DMS153 treated with DMSO at 0.1 percent for 48 hours (cell line): ENCODE data around the gene CDK19.
"Not testable (repeated sequence)": the region's sequence is repeated elsewhere in the genome, so short reads cannot be mapped to it uniquely, and the experiment has no call there.

ENCODE experiments used
- DNase-seq: peaks from one replicate; lab custom pipeline; 2025; ENCODE audit not compliant: unreplicated experiment; lab: John Stamatoyannopoulos, UW

Gene CDK19

DNA sequence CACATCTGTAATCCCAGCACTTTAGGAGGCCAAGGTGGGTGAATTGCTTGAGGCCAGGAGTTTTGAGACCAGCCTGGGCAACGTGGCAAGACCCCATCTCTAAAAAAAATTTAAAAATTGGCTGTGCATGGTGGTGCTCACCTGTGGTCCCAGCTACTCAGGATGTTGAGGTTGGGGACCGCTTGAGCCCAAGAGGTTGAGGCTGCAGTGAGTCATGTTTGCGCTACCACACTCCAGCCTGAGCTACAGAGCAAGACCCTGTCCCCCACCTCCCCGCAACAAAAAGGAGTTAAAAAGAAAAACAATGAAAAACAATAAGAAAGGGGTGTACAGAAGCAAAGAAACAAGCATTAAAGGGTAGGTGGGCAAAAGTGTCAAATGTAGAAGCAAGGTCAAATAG lies 57.3 kb downstream of the CDK19 start:
- no peak for DNase-seq

DNA sequence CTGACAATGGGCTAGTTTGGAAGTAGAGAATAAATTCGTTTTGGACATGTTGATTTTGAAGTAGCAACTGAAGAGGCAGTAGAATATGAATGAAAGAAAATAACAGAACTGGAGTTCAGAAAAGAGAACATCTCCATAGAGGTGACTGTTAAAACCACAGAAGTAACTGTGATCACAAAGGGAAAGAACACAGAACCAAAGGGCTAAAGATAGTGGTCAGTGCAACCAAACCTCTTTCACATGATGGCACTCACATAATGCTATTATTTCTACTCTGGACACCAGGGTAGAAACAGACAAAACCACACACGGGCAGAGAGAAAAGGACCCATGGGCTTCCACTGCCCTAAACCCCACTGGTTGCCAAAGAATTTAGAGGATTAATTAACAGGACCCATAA lies 58.5 kb downstream of the CDK19 start:
- DNase-seq, result no peak

DNA sequence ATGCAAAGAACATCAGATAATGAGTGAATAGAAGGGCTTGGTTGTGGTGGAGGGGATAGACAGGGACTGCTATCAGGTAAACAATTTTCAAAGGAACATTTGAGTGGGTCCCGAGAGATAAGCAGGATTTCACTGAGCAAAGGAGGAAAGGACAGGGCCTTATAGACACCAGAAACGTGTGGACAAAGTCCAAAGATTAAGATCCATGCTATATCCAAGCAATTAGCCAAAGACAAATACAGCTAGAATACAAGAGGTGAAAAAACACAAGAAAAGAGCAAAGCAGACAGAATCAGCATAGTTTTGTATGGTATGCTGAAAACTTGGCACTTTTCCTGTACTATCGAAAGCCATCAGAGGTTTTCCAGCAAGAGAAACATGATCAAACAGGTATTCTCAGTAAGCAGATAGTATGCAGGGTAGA lies 59.8 kb downstream of the CDK19 start:
- DNase-seq, result no peak

DNA sequence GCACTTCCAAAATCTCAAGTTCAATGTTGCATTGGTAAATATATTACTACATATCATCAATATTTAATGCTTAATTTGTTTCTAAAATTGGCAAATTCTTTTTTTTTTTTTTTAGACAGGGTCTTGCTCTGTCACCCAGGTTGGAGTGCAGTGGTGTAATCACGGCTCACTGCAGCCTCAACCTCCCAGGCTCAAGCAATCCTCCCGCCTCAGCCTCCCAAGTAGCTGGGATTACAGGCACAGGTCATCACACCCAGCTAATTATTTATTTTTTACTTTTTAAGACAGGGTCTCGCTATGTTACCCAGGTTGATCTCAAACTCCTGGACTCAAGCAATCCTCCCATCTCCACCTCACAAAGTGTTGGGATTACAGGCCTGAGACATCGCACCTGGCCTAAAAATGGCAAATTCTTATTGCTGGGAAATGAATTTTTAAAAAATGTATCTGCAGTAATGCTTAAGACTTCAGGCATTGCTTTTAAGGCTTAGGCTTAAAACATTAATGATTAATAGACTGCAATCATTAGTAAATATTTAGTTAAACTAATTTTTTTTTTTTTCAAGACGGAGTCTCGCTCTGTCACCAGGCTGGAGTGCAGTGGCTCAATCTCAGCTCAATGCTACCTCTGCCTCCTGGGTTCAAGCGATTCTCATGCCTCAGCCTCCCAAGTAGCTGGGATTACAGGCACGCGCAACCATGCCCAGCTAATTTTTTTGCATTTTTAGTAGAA lies 61.2 kb downstream of the CDK19 start:
- DNase-seq, result not testable (repeated sequence)

DNA sequence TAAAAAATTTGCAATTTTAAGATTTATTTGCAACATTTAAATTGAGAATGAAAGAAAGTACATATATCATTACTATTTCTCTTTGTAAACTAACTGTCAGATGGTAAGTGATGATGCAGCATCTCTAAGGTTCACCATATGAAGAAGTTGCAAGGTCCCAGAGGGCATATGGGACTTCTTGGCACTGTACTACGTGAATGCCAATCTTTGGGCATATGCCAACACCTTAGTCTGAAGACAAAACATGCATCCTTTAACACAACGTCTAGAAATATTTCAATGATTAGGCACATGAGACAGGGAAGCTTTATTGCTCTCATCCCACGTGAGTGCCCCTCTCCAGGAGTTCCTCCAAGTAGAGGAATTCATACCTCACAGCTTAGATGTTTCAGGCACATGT lies 66.8 kb downstream of the CDK19 start:
- no peak for DNase-seq

DNA sequence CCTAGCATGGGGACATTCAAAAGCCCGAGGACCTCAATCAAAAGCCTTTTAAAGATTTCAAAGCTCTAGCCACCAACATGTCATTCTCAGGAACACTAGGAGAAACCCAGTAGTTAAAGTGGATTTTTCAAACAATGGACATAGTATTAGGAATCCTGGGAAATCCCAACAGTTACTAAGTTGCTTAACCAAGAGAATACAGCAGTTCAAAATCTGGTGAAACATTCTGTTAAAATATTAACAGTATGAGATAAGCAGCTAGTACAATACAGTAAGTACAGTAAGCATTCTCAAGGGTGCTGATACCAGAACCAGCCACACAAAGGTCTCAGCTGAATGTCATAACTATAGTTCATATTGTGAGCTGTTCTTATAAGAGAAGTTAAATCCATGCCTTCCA lies 68.6 kb downstream of the CDK19 start:
- no peak for DNase-seq

DNA sequence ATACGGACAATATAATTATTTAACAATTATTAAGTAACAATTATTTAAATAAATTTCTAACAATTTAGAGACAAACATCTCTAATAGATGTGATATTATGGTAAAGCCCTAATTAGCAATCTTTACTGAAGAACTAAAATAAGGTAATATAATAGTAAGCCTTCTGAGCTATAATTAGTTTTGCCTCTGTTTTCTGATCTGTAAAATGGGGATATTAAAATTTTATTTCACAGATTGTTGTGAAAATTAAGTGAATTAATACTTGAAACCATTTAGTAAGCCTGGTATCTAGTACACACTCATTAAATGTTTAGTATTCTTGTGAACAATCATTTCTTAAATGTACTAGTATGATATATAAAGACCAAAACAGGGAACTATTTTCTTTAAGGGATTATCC lies 70.3 kb downstream of the CDK19 start:
- no peak for DNase-seq

DNA sequence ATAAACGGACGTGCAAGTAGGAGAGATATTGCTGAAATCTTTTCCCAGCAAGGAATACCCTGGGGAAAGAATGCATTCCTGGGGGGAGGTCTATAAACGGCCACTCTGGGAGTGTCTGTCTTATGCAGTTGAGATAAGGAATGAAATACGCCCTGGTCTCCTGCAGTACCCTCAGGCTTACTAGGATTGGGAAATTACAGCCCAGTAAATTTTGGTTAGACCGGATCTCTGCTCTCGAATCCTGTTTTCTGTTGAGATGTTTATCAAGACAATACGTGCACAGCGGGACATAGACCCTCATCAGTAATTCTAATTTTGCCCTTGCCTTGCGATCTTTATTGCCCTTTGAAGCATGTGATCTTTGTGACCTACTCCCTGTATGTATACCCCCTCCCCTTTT lies 72.7 kb downstream of the CDK19 start:
- not testable (repeated sequence) for DNase-seq

DNA sequence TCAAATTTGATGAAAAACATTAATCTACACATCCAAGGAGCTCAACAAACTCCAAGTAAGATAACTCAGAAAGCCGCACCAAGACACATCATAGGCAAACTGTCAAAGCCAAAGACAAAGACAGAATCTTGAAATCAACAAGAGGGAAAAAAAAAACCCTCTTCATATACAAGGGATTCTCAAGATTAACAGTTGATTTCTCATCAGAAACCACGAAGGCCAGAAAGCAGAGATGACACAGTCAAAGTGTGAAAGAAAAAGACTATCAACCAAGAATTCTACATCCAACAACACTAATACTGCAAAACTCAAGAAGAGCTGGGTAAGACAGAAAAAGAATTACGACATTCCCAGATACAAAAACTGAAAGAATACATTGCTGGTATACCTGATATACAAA lies 73.8 kb downstream of the CDK19 start:
- DNase-seq, result no peak

DNA sequence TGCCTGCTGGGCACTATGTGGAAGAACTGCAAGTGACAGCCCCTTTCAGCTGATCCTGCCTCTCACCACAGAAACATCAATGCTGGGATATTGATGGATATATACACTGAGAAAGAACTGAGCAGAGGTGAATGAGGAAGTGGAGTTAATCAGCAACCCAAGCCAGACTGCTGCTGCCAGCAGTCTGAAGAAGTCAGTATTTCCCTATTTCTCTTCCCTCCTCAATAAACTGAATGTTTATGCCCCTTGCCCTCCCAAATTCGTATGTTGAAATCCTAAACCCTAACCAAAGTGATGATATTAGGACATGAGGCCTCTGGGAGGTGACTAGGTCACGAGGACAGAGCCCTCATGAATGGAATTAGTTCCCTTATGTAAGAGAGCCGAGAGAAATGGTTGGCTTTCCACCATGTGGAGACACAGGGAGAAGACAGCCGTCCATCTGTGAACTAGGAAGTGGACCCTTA lies 76.3 kb downstream of the CDK19 start:
- DNase-seq, result no peak

DNA sequence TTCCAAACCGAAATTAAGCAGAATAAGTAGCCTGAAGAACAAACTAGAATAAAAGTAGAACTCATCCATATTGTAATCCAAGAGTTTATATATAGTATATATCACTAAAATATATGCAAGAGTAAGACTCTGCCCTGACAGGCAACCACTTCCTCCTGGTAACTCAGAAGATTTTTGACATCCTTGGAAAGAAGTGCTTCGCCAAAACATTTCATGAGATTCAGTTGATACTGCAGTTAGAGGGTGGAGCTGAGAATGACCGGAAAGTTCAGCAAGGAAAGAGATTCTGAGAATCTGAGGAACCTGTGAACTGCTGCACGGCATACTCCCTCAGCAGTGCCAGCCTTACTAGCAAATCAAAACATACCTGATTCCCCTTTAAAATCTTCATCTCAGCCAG lies 79.6 kb downstream of the CDK19 start:
- DNase-seq, result no peak

DNA sequence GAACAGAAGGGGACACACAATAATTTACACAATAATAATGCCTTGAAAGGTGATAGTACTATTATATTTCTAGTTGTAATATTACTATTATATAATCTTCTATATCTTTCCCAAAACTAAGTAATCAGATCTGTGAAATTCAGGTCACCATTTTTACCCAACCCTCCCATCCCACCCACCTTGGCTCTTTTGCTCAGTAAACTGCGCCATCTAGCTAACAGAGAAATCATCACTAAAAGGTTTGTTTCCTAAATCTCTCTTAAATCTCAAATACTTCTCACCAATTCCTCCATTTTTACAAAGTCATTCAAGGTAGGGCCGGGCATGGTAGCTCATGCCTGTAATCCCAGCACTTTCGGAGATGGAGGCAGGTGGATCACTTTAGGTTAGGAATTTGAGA lies 83.4 kb downstream of the CDK19 start:
- no peak for DNase-seq

DNA sequence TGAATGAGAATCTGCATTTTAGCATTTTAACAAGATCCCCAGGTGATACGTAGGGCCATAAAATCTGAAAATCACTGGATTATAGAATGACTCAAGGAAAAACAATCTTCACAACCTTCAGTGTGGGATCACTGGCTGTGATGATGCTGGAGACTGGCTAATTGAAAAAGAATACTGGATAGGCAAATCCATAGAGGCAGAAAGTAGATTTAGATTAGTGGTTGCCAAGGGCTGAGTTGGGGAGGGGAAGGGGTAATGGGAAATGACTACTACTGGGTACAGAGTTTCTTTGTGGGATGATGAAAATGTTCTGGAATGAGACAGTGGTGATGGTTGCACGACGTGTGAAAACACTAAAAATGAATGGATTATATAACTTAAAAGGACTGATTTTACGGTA lies 84.1 kb downstream of the CDK19 start:
- DNase-seq, result no peak

DNA sequence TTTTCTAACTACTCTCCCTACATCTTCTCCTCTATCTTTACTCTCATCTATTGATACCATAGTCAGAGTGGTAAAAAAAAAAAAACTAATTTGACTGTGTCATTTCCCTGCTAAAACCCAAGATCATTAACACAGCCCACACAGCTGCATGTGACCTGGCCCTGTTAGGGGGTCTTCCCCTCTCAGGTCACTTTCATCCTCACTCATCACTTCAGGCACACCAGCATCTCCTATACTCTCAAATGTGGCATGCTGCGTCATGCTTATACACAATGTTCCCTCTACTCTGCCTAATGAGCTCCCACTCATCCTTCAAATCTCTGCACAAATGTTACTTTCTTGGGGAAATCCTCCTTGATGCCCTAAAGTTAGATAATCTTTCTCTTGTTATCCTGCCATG lies 86.8 kb downstream of the CDK19 start:
- no peak for DNase-seq

DNA sequence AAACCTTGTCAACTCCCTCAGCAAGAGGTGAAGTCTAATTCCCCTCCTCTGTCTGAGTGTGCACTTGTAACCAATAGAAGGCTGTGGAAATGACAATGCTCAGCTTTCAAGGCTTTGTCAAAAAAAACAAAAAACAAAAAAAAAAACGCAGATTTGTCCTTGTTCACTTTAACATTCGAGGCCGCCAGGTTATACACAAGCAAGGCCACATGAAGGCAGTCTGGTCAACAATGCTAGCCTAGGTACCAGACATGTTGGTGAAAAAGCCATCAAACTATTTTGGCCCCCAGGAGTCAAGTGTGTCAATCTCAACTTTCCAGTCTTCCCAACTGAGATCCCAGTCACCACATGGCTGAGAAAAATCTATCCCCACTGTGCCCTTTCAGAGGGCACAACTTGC lies 92.3 kb downstream of the CDK19 start:
- no peak for DNase-seq

DNA sequence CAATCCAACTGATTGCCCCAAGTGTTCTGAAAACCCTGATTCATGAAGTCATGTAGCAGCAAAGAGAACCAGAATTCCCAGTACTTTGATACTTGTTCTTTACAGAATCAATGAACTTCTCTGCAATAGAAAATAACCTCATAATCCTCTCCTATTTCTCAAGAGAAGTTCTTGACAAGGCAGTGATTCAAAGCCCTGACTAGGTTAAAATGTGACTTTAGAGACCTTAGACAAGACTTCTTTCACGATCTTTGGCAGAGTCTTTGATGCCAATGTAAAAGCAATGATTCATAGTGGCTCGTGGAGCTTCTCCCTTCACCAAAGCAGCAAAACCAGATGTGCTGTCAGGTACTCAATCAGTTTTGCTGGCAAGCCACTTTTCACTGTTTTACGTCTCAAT lies 95.2 kb downstream of the CDK19 start:
- DNase-seq, result no peak

DNA sequence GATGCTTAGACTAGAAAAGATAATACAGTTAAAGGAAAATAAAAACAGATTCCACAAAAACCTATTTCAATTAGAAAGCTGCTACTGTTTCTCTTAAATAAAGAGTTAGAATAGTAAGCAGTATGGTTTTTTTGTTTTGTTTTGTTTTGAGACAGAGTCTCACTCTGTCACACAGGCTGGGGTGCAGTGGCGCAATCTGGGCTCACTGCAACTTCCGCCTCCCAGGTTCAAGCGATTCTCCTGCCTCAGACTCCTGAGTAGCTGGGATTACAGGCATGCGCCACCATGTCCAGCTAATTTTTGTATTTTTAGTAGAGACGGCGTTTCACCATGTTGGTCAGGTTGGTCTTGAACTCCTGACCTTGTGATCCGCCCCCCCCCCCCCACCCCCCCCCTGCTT lies 95.7 kb downstream of the CDK19 start:
- DNase-seq, result not testable (repeated sequence)

DNA sequence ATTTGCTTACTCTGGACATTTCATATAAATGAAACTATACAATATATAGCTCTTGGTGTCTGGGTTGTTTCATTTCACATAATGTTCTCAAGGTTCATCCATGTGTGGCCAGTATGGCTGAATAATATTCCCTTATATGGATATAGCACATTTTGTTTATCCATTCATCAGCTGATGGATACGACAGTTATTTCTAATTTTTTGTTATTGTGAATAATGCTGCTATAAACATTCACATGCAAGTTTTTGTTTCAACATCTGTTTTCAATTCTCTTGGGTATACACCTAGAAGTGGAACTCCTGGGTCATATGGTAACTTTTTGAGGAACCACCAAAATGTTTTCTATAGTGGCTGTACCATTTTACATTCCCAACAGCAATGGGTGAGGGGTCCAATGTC lies 101.1 kb downstream of the CDK19 start:
- DNase-seq, result no peak

DNA sequence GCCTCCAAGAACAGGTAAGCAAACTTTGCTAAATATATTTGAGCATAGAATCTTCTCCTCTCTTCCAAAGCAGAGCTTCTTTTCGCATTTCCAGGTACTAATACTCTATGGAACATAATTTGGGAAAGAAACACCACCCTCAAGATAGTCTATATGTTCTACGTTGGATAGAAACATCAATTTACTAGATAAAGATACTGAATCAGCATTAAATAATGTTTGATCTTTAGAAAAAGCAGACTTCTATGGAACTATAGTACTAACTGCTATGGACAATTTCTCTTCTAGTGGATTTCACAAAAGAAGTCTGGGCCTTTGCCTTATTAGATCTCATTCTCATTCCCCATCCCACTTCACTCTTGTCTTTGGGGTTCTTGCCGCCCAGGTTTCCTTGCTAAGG lies 103.0 kb downstream of the CDK19 start:
- no peak for DNase-seq

DNA sequence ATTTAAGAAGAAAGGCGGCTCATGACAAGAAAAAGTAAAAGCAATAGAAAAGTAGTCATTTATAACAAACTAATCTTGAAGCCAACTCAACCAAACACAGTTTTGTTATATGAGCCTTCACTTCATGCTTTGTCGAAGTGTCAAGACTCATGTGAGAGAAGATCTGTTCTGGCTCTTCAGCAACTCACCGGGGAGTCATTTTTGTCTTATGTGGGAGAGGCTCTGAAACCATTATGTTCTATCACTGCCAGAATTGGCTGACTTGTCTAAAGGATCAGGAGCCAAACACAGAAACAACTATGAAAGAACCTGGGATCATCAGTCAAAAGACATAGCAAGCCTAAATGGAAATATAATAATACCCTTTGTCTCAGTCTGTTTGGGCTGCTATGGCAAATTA lies 105.2 kb downstream of the CDK19 start:
- no peak for DNase-seq

DNA sequence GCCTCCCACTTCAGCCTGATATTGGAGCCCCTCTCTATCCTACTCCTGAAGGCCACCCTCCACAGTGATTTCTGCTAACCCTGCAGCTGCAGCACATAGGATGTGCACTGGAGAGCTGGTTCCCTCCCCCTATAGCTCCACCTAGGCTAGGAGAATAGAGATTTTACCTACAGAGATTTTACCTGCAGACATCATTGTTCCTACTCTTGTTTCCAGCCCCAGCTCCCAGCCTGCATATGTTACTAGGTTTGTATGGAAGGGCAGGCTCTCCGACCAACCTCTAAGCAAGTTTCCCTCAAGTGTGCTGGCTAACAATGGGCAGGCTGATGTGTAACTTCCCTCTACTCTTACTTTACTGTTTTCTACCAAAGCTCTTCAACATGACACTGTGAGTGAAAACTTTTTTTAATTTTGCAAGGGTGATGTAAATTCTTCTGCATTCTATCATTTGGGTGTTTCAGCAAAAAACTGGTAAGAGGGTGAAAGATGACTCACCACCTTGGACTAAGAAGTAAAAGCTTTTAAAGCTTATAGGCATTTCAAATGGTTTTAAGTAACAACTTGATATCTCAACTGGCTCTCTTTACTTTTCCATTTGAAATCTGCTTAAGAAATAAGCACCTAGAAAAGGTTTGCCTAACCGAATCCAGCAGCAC lies 106.8 kb downstream of the CDK19 start:
- DNase-seq, result no peak

DNA sequence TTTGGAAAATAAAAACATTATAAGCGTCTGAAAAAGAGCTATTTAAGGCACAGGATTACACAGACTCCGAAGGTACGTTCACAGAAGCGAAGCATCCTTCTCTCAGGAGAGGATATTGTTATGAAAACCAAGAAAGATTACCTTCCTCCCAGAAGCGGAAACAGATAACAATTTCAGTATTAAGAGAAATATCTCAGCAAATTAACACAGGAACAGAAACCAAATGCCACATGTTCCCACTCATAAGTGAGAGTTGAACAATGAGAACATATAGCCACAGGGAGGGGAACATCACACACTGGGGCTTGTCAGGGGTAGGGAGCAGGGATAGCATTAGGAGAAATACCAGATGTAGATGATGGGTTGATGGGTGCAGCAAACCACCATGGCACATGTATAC lies 109.7 kb downstream of the CDK19 start:
- DNase-seq, result no peak
